Fibroblast of the conjunctiva (primary cell): ENCODE data around the gene NBPF14.
A peak's percentile ranks its signal among the peaks of the same experiment; 100 is the strongest.
"Not testable (repeated sequence)": the region's sequence is repeated elsewhere in the genome, so short reads cannot be mapped to it uniquely, and the experiment has no call there.

Experiments used
- DNase-seq: peaks from one replicate; pipeline ENCODE4 v3.0.0-alpha.2; 2010; ENCODE audit warnings: low read depth

The NBPF14 gene, protein sequence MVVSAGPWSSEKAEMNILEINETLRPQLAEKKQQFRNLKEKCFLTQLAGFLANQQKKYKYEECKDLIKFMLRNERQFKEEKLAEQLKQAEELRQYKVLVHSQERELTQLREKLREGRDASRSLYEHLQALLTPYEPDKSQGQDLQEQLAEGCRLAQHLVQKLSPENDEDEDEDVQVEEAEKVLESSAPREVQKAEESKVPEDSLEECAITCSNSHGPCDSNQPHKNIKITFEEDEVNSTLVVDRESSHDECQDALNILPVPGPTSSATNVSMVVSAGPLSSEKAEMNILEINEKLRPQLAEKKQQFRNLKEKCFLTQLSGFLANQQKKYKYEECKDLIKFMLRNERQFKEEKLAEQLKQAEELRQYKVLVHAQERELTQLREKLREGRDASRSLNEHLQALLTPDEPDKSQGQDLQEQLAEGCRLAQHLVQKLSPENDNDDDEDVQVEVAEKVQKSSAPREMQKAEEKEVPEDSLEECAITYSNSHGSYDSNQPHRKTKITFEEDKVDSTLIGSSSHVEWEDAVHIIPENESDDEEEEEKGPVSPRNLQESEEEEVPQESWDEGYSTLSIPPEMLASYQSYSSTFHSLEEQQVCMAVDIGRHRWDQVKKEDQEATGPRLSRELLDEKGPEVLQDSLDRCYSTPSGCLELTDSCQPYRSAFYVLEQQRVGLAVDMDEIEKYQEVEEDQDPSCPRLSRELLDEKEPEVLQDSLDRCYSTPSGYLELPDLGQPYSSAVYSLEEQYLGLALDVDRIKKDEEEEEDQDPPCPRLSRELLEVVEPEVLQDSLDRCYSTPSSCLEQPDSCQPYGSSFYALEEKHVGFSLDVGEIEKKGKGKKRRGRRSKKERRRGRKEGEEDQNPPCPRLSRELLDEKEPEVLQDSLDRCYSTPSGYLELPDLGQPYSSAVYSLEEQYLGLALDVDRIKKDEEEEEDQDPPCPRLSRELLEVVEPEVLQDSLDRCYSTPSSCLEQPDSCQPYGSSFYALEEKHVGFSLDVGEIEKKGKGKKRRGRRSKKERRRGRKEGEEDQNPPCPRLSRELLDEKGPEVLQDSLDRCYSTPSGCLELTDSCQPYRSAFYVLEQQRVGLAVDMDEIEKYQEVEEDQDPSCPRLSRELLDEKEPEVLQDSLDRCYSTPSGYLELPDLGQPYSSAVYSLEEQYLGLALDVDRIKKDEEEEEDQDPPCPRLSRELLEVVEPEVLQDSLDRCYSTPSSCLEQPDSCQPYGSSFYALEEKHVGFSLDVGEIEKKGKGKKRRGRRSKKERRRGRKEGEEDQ (N-terminal part only)

GRCh38 chr1:148595911-148596310, at the start of gene NBPF14:
NBPF14 (minus strand) TSS chr1:148596011; CDS start chr1:148595717, 294 bp downstream.
- DNase-seq = not testable (repeated sequence)

- not testable (repeated sequence) for DNase-seq
These were observed 29.6 kb upstream of the NBPF14 start for GRCh38 chr1:148625451-148625850.

DNA sequence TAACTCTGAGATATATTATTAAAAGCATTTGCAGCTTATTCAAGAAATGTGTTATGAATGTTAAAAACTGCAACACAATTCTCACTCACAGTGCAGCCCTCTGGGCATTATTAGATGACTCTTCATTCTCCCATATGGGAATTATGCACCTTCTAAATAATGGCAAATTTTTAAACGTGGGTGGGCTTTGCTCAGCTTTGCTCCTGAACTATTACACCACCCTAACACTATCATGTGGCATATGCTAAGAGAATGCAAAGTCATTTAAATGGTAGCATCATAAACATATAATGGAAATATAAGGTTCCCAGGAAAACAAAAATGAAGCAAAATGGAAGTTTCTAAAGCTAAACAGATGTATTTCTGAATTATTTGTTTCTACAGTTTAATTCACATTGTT, 22.4 kb upstream of the NBPF14 start:
- not testable (repeated sequence) for DNase-seq

DNA sequence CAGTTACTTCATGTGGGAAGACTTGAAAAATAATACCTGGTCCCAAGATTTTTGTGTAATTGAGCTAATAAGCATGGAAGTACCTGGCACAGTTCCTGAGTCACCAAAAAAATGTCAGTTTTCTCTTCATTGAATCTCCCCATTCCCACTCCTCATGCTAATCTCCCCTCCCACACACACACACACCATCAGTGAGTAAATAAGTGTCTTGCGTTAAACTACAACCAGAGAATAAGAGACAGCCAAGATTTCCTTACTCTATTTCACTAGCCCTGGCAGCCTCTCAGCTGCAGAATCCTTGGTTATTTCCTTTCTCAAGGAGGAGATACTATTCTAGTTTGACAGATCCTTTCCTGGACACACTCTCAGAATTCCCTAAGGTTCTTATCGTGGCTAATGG, 9.5 kb upstream of the NBPF14 start:
- DNase-seq = not testable (repeated sequence)

DNA sequence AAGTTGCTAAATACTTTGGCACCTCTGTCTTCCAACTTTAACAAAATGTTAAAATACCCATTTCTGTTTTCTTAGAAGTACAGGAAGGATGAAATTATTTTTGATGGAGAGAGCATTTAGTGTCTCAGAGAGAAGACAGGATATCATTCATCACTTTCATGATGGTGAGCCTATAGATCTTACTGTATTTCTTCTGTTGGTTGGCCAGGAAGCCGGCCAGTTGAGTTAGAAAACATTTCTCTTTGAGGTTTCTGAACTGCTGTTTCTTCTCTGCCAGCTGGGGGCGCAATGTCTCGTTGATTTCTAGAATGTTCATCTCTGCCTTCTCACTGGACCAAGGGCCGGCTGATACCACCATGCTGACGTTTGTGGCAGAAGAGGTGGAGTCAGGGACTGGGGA, 451 bp downstream of the NBPF14 start:
- DNase-seq = not testable (repeated sequence)

DNA sequence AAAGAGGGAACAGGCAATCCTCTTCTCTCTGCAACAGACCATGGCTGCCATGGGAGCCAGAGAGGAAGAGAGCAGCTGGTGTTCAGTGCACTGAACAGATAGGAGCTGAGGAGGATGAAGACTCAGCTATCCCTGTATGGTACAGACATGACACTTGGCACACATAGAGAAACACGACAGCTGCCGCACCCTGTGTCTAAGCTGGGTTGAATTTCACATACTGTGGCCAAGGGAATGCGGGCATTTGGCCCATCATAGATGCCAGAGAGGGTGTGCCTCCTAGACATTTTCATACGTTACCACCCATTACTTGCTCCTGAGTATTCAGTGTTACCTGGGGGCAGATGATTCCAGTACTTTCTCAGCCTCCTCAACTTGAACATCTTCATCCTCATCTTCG, 4.7 kb downstream of the NBPF14 start:
- DNase-seq = not testable (repeated sequence)

DNA sequence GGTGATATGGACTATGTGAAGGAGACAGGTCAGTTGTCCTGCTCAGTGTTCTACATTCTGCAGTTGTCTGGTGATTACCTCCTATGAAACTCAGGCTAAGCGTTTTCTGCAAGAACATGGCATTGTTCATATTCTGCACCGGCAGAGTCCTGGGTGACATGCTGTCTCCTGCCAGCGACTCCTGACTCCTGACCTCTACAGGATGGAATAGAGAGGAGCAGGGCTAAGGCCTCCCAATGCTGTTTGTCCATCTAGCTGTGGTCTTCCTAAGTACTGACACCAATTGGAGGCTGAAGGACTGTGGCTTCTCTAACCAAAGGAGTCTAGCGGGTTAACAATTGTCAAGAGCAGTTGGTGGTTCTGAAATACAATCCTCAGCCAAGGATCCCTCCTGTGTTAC, 63.7 kb downstream of the NBPF14 start:
- not testable (repeated sequence) for DNase-seq

GRCh38 chr1:148529101-148529567, 66.7 kb downstream of the NBPF14 start:
- peak; percentile 65 for DNase-seq

GRCh38 chr1:148528591-148528990, 67.2 kb downstream of the NBPF14 start:
- DNase-seq = not testable (repeated sequence)

DNA sequence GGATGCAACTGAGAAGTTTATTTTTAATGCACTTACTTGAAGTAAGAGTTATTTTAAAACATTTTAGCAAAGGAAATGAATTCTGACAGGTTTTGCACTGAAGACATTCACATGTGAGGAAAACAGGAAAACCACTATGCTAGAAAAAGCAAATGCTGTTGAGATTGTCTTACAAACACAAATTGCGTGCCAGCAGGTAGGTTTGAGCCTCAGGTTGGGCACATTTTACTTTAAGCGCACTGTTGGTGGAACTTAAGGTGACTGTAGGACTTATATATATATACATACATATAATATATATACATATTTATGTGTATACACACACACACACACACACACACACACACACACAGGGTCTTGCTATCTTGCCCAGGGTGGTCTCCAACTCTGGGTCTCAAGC, 69.2 kb downstream of the NBPF14 start:
- DNase-seq = not testable (repeated sequence)

DNA sequence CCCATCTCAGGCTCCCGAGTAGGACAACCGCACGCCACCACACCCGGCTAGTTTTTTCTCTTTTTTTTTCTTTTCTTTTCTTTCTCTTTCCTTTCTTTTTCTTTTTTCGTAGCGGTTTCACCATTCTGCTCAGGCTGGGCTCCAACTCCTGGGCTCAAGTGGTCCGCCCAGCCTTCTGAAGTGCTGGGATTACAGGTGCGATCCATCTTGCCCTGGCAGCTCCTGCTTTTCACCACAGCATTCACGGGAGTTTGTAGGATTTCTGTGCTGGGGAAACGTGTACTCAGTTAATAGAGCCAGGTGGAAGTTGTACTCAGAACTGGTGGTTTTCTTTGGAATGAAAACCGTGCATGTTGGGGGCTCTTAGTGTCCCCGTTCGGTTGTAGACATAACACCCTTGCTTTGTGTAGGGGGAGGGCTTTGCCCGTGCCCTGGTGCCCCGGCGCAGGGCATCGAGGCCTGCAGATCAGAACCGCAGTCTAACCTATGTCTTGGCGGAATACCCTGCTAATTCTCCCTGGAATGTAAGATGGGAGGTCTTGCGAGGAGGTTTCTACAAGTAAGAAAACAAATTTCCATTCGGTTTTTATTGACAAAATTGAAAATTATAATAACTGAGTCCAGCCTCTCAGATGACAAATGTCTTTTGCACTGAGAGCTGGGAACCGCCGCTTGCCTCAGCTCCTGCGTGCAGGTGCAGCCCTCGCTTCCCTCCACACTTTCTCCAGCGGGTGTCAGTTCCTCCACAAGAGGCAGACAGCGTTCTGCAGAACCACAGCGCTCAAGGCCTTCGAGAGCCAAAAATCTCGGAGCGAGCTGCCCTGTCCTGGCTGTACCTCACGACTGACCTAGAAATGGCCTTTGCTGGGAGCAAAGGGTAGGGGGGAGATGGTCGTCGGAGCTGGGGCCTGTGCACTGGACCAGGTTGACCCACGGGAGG, 72.3 kb downstream of the NBPF14 start:
- not testable (repeated sequence) for DNase-seq

- DNase-seq = peak; percentile 98
These were observed 73.1 kb downstream of the NBPF14 start for GRCh38 chr1:148522561-148523204.

DNA sequence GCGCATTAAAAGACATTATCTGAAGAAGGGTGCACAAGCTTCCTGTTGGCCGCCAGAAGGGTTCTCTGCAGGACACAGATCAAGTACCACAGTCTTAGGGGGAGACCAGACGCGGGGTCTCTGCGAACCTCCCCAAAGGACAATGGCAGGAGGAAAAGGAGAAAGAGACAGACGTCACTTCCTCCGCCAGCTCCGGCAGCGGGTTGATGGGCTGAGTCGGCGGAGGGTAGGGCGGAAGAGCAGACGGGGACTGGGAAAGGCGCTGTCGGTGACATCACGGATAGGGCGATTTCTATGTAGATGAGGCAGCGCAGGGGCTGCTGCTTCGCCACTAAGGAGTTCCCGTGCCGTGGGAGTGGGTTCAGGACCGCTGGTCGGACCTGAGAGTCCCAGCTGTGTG, 73.7 kb downstream of the NBPF14 start:
- peak; percentile 70 for DNase-seq

DNA sequence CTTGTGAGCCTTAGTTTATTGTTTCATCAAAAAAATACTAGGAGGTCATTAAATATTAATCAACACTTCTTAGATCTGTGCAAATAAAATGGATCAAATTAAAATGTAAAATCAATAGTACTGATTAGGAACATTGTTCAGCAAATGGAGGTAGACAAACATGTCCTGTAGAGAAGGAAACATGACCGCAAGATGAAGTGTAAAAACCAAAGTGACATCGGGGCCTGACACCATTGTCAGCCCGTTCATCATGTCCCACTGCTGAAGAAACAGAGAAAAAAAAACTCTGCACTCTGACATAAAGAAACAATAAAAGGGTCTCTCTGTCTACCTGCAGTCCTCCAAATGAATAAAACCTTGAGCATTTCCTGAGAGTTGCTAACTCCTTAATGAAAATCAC, 81.5 kb downstream of the NBPF14 start:
- DNase-seq = not testable (repeated sequence)

- not testable (repeated sequence) for DNase-seq
These were observed 83.1 kb downstream of the NBPF14 start for GRCh38 chr1:148512571-148513184.

DNA sequence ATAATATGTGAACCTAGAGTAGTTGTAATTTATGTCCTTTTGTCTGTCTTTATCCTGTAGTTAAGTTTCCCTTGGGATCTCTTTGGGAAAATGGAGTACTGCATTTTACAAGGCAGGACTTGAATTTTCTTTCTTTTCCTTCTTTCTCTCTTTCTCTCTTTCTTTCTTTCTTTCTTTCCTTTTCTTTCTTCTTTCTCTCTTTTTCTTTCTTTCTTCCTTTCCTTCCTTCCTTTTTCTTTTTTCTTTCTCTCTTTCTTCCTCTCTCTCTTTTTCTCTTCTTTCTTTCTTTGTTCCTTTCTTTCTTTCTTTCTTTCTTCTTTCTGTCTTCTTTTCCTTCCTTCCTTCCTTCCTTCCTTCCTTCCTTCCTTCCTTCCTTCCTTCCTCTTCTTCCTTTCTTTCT, 101.9 kb downstream of the NBPF14 start:
- not testable (repeated sequence) for DNase-seq

GRCh38 chr1:148483029-148483428, 112.8 kb downstream of the NBPF14 start, which contains the start of gene PPIAL4G:
PPIAL4G (minus strand) TSS chr1:148483302; CDS start chr1:148483252, 50 bp downstream.
- DNase-seq = not testable (repeated sequence)
